Panc1 (cell line): ENCODE data around the gene STARD9. TPM values are rescaled to one million over a fixed set of nuclear protein-coding genes. Genes with fewer than 3 reads are reported as not detected.

Source experiments
- ATAC-seq: fragments of 200-7000 bp; cut with Tn5 transposase; 2 replicates; pipeline ENCODE4 v1.9.1; 2020; ENCODE audit warnings: mild to moderate bottlenecking, moderate library complexity
- BruUV-seq: library from RNA; stranded (reverse); fragments of 400-500 nt; replicated peaks from 2 replicates; lab custom pipeline; 2021; lab: Mats Ljungman, UMichigan
- CTCF ChIA-PET: fragments of 300-600 bp; sonication (Branson Sonifier 250); formaldehyde crosslinking; loops from one replicate; lab custom pipeline; 2022; ENCODE audit warnings: antibody characterized with exemption; lab: Charles Lee
- POLR2A ChIA-PET: fragments of 300-600 bp; sonication (Branson Sonifier 250); formaldehyde crosslinking; loops from one replicate; lab custom pipeline; 2022; ENCODE audit warnings: antibody characterized with exemption; lab: Charles Lee
- DNase-seq: peaks from one replicate; pipeline ENCODE4 v3.0.0-alpha.2; 2010; ENCODE audit warnings: low read depth, low spot score
- H3K27ac ChIP-seq: 2 replicates; pipeline ENCODE4 v1.5.1; 2011; ENCODE audit warnings: mild to moderate bottlenecking, low read length, inconsistent platforms
- H3K27me3 ChIP-seq: fragments of 200-500 bp; sonication (Bioruptor generic); 2 replicates; pipeline ENCODE4 v1.6.0; 2014; ENCODE audit warnings: low read length, inconsistent platforms; ENCODE audit not compliant: control insufficient read depth, insufficient read depth
- H3K36me3 ChIP-seq: fragments of 200-500 bp; sonication (Bioruptor generic); 2 replicates; pipeline ENCODE4 v1.5.1; 2014; ENCODE audit warnings: inconsistent platforms, mild to moderate bottlenecking, low read length, moderate library complexity; ENCODE audit not compliant: control insufficient read depth, insufficient read depth
- H3K4me1 ChIP-seq: 2 replicates; pipeline ENCODE4 v1.5.1; 2011; ENCODE audit warnings: inconsistent platforms, mild to moderate bottlenecking, low read length, moderate library complexity; ENCODE audit not compliant: control insufficient read depth, insufficient read depth
- H3K4me3 ChIP-seq, 2 experiments: 2 replicates each; pipeline ENCODE4 v1.5.1; 2011 to 2012; ENCODE audit warnings: low read depth in 2 of 2, low read length in 2 of 2, mild to moderate bottlenecking in 2 of 2, inconsistent platforms in 1 of 2, moderate library complexity in 1 of 2
- H3K9me3 ChIP-seq: fragments of 200-500 bp; sonication (Bioruptor generic); 2 replicates; pipeline ENCODE4 v1.5.1; 2014; ENCODE audit warnings: low read depth, mild to moderate bottlenecking, inconsistent platforms, low read length, moderate library complexity; ENCODE audit not compliant: control insufficient read depth, insufficient read depth
- POLR2AphosphoS5 ChIP-seq: IDR thresholded peaks from 2 replicates; pipeline ENCODE4 v1.6.1; 2012; ENCODE audit warnings: mild to moderate bottlenecking, low read depth, low read length, moderate library complexity
- SIN3A ChIP-seq: IDR thresholded peaks from 2 replicates; pipeline ENCODE4 v1.6.1; 2012; ENCODE audit warnings: low read depth, mild to moderate bottlenecking, low read length, moderate library complexity, borderline replicate concordance; ENCODE audit not compliant: insufficient read depth
- TCF7L2 ChIP-seq: IDR thresholded peaks from 2 replicates; pipeline ENCODE4 v1.6.1; 2011; ENCODE audit warnings: mild to moderate bottlenecking, low read depth, low read length, inconsistent platforms
- in situ Hi-C: cut with HindIII; loops from 2 replicates; pipeline ENCODE4 v1.10.0; 2016; ENCODE audit warnings: low sequenced_read_pairs, low pct_unique_long_range_greater_than_20kb
- intact Hi-C: fragments of 100-400 bp; cut with micrococcal nuclease; formaldehyde crosslinking; loops from one replicate; pipeline ENCODE4 v1.10.0; 2022; ENCODE audit not compliant: unreplicated experiment
- total RNA-seq: library from RNA; stranded (reverse); gene quantifications from one replicate; pipeline ENCODE4 v1.2.1, GENCODE V29; 2021; ENCODE audit not compliant: unreplicated experiment
- TF ChIP-seq, protein P1 (sequence below): fragments of 450-650 bp; IDR thresholded peaks from 2 replicates; pipeline ENCODE4 v1.5.1; 2017; ENCODE audit warnings: mild to moderate bottlenecking
- TF ChIP-seq, protein P2 (sequence below), 2 experiments: IDR thresholded peaks; 2 replicates each; pipeline ENCODE4 v1.6.1; 2011 to 2012; ENCODE audit warnings: low read depth in 2 of 2, control low read depth in 1 of 2, low read length in 1 of 2, mild to moderate bottlenecking in 1 of 2, moderate library complexity in 1 of 2; ENCODE audit not compliant: insufficient read depth in 1 of 2

Gene STARD9
- total RNA-seq, 1 experiment from 2014 or later: 13.4 TPM

DNA sequence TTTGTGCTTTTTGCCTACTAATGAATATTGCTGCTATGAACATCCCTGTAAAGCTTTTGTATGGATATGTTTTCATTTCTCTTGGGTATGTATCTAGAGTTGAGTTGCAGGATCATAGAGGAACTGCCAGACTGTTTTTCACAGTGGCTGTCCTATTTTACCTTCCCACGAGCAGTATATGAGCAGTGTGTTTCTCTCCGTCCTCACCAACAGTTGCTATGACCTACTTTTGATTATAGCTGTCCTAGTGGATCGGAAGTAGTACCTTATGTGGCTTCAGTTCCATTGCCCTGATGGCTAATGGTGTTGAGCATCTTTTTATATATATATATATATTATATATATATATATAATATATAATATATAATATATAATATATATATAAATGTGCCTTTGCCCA, 136.3 kb downstream of the STARD9 start:
- BruUV-seq: no TSS peak
- DNase-seq: no peak
- Histone ChIP-seq H3K4me1 (no peaks in the 10 kb centered on the region), H3K27ac (no peak overlapping the region), H3K4me3 (no peak overlapping the region), H3K36me3 (no peaks in the 10 kb centered on the region), H3K9me3 (no peaks in the 10 kb centered on the region), H3K27me3 (no peaks in the 10 kb centered on the region)
- in situ Hi-C loops (no loop called here), intact Hi-C loops (no loop called here)
- ChIA-PET CTCF (interaction anchor here (0.6 kb wide), 1 partner anchor 18 kb away, joined by 3 read pairs; no protein-coding TSS in a partner anchor), POLR2A (no interaction called here)
- ATAC-seq: no peak
- TF ChIP-seq, protein P1, sequence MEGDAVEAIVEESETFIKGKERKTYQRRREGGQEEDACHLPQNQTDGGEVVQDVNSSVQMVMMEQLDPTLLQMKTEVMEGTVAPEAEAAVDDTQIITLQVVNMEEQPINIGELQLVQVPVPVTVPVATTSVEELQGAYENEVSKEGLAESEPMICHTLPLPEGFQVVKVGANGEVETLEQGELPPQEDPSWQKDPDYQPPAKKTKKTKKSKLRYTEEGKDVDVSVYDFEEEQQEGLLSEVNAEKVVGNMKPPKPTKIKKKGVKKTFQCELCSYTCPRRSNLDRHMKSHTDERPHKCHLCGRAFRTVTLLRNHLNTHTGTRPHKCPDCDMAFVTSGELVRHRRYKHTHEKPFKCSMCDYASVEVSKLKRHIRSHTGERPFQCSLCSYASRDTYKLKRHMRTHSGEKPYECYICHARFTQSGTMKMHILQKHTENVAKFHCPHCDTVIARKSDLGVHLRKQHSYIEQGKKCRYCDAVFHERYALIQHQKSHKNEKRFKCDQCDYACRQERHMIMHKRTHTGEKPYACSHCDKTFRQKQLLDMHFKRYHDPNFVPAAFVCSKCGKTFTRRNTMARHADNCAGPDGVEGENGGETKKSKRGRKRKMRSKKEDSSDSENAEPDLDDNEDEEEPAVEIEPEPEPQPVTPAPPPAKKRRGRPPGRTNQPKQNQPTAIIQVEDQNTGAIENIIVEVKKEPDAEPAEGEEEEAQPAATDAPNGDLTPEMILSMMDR: no peak
- TF ChIP-seq SIN3A (no peak), TCF7L2 (no peak), POLR2AphosphoS5 (no peak)
- TF ChIP-seq, protein P2, sequence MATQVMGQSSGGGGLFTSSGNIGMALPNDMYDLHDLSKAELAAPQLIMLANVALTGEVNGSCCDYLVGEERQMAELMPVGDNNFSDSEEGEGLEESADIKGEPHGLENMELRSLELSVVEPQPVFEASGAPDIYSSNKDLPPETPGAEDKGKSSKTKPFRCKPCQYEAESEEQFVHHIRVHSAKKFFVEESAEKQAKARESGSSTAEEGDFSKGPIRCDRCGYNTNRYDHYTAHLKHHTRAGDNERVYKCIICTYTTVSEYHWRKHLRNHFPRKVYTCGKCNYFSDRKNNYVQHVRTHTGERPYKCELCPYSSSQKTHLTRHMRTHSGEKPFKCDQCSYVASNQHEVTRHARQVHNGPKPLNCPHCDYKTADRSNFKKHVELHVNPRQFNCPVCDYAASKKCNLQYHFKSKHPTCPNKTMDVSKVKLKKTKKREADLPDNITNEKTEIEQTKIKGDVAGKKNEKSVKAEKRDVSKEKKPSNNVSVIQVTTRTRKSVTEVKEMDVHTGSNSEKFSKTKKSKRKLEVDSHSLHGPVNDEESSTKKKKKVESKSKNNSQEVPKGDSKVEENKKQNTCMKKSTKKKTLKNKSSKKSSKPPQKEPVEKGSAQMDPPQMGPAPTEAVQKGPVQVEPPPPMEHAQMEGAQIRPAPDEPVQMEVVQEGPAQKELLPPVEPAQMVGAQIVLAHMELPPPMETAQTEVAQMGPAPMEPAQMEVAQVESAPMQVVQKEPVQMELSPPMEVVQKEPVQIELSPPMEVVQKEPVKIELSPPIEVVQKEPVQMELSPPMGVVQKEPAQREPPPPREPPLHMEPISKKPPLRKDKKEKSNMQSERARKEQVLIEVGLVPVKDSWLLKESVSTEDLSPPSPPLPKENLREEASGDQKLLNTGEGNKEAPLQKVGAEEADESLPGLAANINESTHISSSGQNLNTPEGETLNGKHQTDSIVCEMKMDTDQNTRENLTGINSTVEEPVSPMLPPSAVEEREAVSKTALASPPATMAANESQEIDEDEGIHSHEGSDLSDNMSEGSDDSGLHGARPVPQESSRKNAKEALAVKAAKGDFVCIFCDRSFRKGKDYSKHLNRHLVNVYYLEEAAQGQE (IDR thresholded peaks at IDR 0.05; ENCODE audit: insufficient read depth in 1 of 2, low read depth in 2 of 2, low read length in 1 of 2): no peak

DNA sequence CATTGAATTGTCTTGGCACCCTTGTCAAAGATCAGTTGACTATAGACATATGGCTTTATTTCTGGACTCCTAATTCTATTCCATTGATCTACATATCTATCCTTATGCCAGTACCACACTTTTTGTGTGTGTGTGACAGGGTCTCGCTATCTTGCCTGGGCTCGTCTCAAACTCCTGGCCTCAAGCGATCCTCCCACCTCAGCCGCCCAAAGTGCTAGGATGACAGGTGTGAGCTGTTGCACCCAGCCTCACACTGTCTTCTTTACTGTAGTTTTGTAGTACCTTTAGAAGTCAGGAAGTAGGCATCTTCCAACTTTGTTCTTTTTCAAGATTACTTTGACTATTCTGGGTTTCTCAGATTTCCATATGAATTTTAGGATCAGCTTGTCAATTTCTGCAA, 137.2 kb downstream of the STARD9 start:
- Histone ChIP-seq H3K9me3 (no peaks in the 10 kb centered on the region), H3K27ac (no peak overlapping the region), H3K27me3 (no peaks in the 10 kb centered on the region), H3K4me1 (no peaks in the 10 kb centered on the region), H3K4me3 (no peak overlapping the region), H3K36me3 (no peaks in the 10 kb centered on the region)
- DNase-seq: no peak
- BruUV-seq: no TSS peak
- POLR2A ChIA-PET: no interaction called here
- intact Hi-C loops: no loop called here
- in situ Hi-C loops: no loop called here
- no peak for ATAC-seq
- TF ChIP-seq POLR2AphosphoS5 (no peak), SIN3A (no peak), TCF7L2 (no peak)
- TF ChIP-seq, protein P2 (IDR thresholded peaks at IDR 0.05; ENCODE audit: insufficient read depth in 1 of 2, low read depth in 2 of 2, low read length in 1 of 2): no peak
- TF ChIP-seq, protein P1: no peak
- CTCF ChIA-PET: no interaction called here
